IMR-90 (cell line): Measurements from ENCODE around the gene SAMM50. TPM values are rescaled to one million over a fixed set of nuclear protein-coding genes. Genes with fewer than 3 reads are reported as not detected.

Experiments
- ATAC-seq: fragments of 200-7000 bp; cut with Tn5 transposase; 2 replicates; pipeline ENCODE4 v1.9.1; 2020; ENCODE audit warnings: low read depth, mild to moderate bottlenecking, moderate library complexity
- BruUV-seq: library from RNA; stranded (reverse); fragments of 400-500 nt; replicated peaks from 2 replicates; lab custom pipeline; 2021; lab: Mats Ljungman, UMichigan
- CTCF ChIA-PET: fragments of 300-600 bp; formaldehyde crosslinking; extraction: SDS; loops from one replicate; lab custom pipeline; 2021; ENCODE audit warnings: antibody characterized with exemption; lab: Yijun Ruan, JAX
- POLR2A ChIA-PET: fragments of 300-600 bp; sonication (Branson Sonifier 250); formaldehyde crosslinking; loops from one replicate; lab custom pipeline; 2022; ENCODE audit warnings: antibody characterized with exemption; ENCODE audit not compliant: unreplicated experiment; lab: Charles Lee
- DNase-seq: peaks from one replicate; pipeline ENCODE4 v3.0.0; 2013
- H2AFZ ChIP-seq: replicated peaks from 2 replicates; pipeline ENCODE3; 2013; ENCODE audit warnings: low read length, mild to moderate bottlenecking; ENCODE audit not compliant: poor library complexity
- H2AK5ac ChIP-seq: 2 replicates; pipeline ENCODE4 v1.6.1; 2013; ENCODE audit warnings: low read depth, low read length, inconsistent platforms
- H2AK9ac ChIP-seq: replicated peaks from 2 replicates; pipeline ENCODE3; 2013; ENCODE audit warnings: mild to moderate bottlenecking, low read depth, low read length, moderate library complexity; ENCODE audit not compliant: poor library complexity
- H2BK120ac ChIP-seq: 2 replicates; pipeline ENCODE4 v1.6.1; 2013; ENCODE audit warnings: low read depth, low read length, inconsistent platforms
- H2BK15ac ChIP-seq: 3 replicates; pipeline ENCODE4 v1.6.1; 2013; ENCODE audit warnings: low read depth, low read length, inconsistent platforms
- H2BK20ac ChIP-seq: 2 replicates; pipeline ENCODE4 v1.6.1; 2013; ENCODE audit warnings: low read depth, mild to moderate bottlenecking, inconsistent platforms, low read length, moderate library complexity
- H2BK5ac ChIP-seq: 2 replicates; pipeline ENCODE4 v1.6.1; 2013; ENCODE audit warnings: mild to moderate bottlenecking, low read depth, low read length, inconsistent platforms; ENCODE audit not compliant: poor library complexity, severe bottlenecking
- H3K14ac ChIP-seq: replicated peaks from 2 replicates; pipeline ENCODE4 v1.6.1; 2013; ENCODE audit warnings: low read depth, low read length, inconsistent platforms
- H3K18ac ChIP-seq: 2 replicates; pipeline ENCODE4 v1.6.1; 2013; ENCODE audit warnings: low read depth, low read length, control low read depth
- H3K23ac ChIP-seq: 2 replicates; pipeline ENCODE4 v1.6.1; 2013; ENCODE audit warnings: low read depth, low read length, inconsistent platforms
- H3K27ac ChIP-seq: 2 replicates; pipeline ENCODE4 v1.5.1; 2013; ENCODE audit warnings: mild to moderate bottlenecking, control low read depth, low read length; ENCODE audit not compliant: insufficient read depth
- H3K27me3 ChIP-seq: 2 replicates; pipeline ENCODE4 v1.6.1; 2013; ENCODE audit warnings: low read length; ENCODE audit not compliant: control insufficient read depth, insufficient read depth
- H3K36me3 ChIP-seq: 2 replicates; pipeline ENCODE4 v1.6.1; 2013; ENCODE audit warnings: low read length, mixed read lengths; ENCODE audit not compliant: control insufficient read depth, insufficient read depth
- H3K4ac ChIP-seq: 2 replicates; pipeline ENCODE4 v1.6.1; 2013; ENCODE audit warnings: low read depth, low read length, inconsistent platforms
- H3K4me1 ChIP-seq: 2 replicates; pipeline ENCODE4 v1.6.1; 2013; ENCODE audit warnings: low read length, mixed read lengths; ENCODE audit not compliant: control insufficient read depth, insufficient read depth
- H3K4me2 ChIP-seq: 2 replicates; pipeline ENCODE4 v1.6.1; 2013; ENCODE audit warnings: low read depth, mild to moderate bottlenecking, control low read depth, low read length, moderate library complexity
- H3K4me3 ChIP-seq: 2 replicates; pipeline ENCODE4 v1.5.1; 2013; ENCODE audit warnings: low read depth, mild to moderate bottlenecking, control low read depth, low read length, moderate library complexity; ENCODE audit not compliant: insufficient read depth
- H3K56ac ChIP-seq: 2 replicates; pipeline ENCODE4 v1.6.1; 2013; ENCODE audit warnings: low read length, inconsistent platforms; ENCODE audit not compliant: insufficient read depth; ENCODE audit errors: extremely low read depth
- H3K79me1 ChIP-seq, 2 experiments: 2 replicates each; pipeline ENCODE4 v1.6.1; 2013; ENCODE audit warnings: low read length in 2 of 2, inconsistent platforms in 1 of 2, low read depth in 1 of 2
- H3K9ac ChIP-seq: 2 replicates; pipeline ENCODE4 v1.6.1; 2013; ENCODE audit warnings: low read depth, low read length, control low read depth
- H3K9me1 ChIP-seq: 2 replicates; pipeline ENCODE4 v1.6.1; 2013; ENCODE audit warnings: low read length, inconsistent platforms; ENCODE audit not compliant: insufficient read depth
- H3K9me3 ChIP-seq: 2 replicates; pipeline ENCODE4 v1.6.1; 2013; ENCODE audit warnings: low read length; ENCODE audit not compliant: control insufficient read depth, insufficient read depth
- H4K20me1 ChIP-seq: 2 replicates; pipeline ENCODE4 v1.6.1; 2013; ENCODE audit warnings: low read length, inconsistent platforms; ENCODE audit not compliant: insufficient read depth
- H4K5ac ChIP-seq: 2 replicates; pipeline ENCODE4 v1.6.1; 2013; ENCODE audit warnings: mild to moderate bottlenecking, low read depth, low read length, control low read depth
- H4K8ac ChIP-seq, 2 experiments: 2 replicates each; pipeline ENCODE4 v1.6.1; 2013; ENCODE audit warnings: low read depth in 2 of 2, low read length in 2 of 2, control low read depth in 1 of 2, inconsistent platforms in 1 of 2
- H4K91ac ChIP-seq: 2 replicates; pipeline ENCODE4 v1.6.1; 2013; ENCODE audit warnings: low read depth, low read length, inconsistent platforms; ENCODE audit not compliant: insufficient read depth
- BHLHE40 ChIP-seq: fragments of 150-350 bp; IDR thresholded peaks from 2 replicates; pipeline ENCODE4 v1.6.1; 2016; ENCODE audit warnings: mild to moderate bottlenecking, low read depth, low read length
- CEBPB ChIP-seq: IDR thresholded peaks from 2 replicates; pipeline ENCODE4 v1.6.1; 2012; ENCODE audit warnings: low read depth, low read length, improper control_type of control experiment
- CHD1 ChIP-seq: IDR thresholded peaks from 2 replicates; pipeline ENCODE4 v1.6.1; 2012; ENCODE audit warnings: low read depth, low read length, improper control_type of control experiment
- CTCF ChIP-seq: conservative IDR thresholded peaks from 2 replicates; pipeline ENCODE4 v1.5.1; 2012; ENCODE audit warnings: mild to moderate bottlenecking, low read depth, low read length, improper control_type of control experiment
- ELK1 ChIP-seq: fragments of 150-350 bp; IDR thresholded peaks from 2 replicates; pipeline ENCODE4 v1.6.1; 2016; ENCODE audit warnings: low read depth, mild to moderate bottlenecking, low read length, moderate library complexity, borderline replicate concordance
- FOS ChIP-seq: fragments of 150-350 bp; IDR thresholded peaks from 2 replicates; pipeline ENCODE4 v1.6.1; 2016; ENCODE audit warnings: low read depth, low read length
- MAFK ChIP-seq: IDR thresholded peaks from 2 replicates; pipeline ENCODE4 v1.6.1; 2012; ENCODE audit warnings: low read depth, low read length, improper control_type of control experiment
- MAZ ChIP-seq: IDR thresholded peaks from 2 replicates; pipeline ENCODE4 v1.6.1; 2012; ENCODE audit warnings: low read depth, mild to moderate bottlenecking, low read length, improper control_type of control experiment, moderate library complexity, borderline replicate concordance
- MXI1 ChIP-seq: IDR thresholded peaks from 2 replicates; pipeline ENCODE4 v1.6.1; 2012; ENCODE audit warnings: low read depth, mild to moderate bottlenecking, low read length, moderate library complexity, borderline replicate concordance
- NFE2L2 ChIP-seq: fragments of 150-350 bp; IDR thresholded peaks from 2 replicates; pipeline ENCODE4 v1.6.1; 2016; ENCODE audit warnings: low read depth, mild to moderate bottlenecking, low read length
- POLR2A ChIP-seq: IDR thresholded peaks from 2 replicates; pipeline ENCODE4 v1.6.1; 2012; ENCODE audit warnings: mild to moderate bottlenecking, low read depth, low read length
- RAD21 ChIP-seq: IDR thresholded peaks from 2 replicates; pipeline ENCODE4 v1.6.1; 2012; ENCODE audit warnings: low read length, improper control_type of control experiment
- RCOR1 ChIP-seq: IDR thresholded peaks from 2 replicates; pipeline ENCODE4 v1.6.1; 2012; ENCODE audit warnings: mild to moderate bottlenecking, low read length, improper control_type of control experiment; ENCODE audit not compliant: insufficient replicate concordance
- RFX5 ChIP-seq: IDR thresholded peaks from 2 replicates; pipeline ENCODE4 v1.8.0; 2012; ENCODE audit warnings: low read depth, mild to moderate bottlenecking, low read length, moderate library complexity
- SMC3 ChIP-seq: fragments of 150-350 bp; IDR thresholded peaks from 2 replicates; pipeline ENCODE4 v1.6.1; 2016; ENCODE audit warnings: low read depth, mild to moderate bottlenecking, antibody characterized with exemption, low read length, moderate library complexity
- USF2 ChIP-seq: fragments of 150-350 bp; IDR thresholded peaks from 2 replicates; pipeline ENCODE4 v1.6.1; 2017; ENCODE audit warnings: mild to moderate bottlenecking, antibody characterized with exemption, low read length, low read depth
- WGBS, 2 experiments: methylation state at CpG; one replicate each; pipeline versions ENCODE4 v1.1.5 to v1.1.7; 2013; ENCODE audit warnings: missing lambda C conversion rate in 2 of 2; ENCODE audit not compliant: insufficient read length in 1 of 2; ENCODE audit errors: extremely low coverage in 2 of 2; 5-methylcytosine and 5-hydroxymethylcytosine counted together
- dilution Hi-C: fragments of 300-500 bp; cut with HindIII; formaldehyde crosslinking; loops from one replicate; pipeline ENCODE4 v1.14.3; 2018; ENCODE audit warnings: low sequenced_read_pairs; ENCODE audit not compliant: unreplicated experiment
- in situ Hi-C: fragments of 300-500 bp; cut with MboI; formaldehyde crosslinking; loops from 3 replicates; pipeline ENCODE4 v1.14.3; 2019; ENCODE audit warnings: low sequenced_read_pairs, inconsistent platforms, mixed read lengths
- intact Hi-C: fragments of 100-400 bp; cut with micrococcal nuclease; formaldehyde crosslinking; loops from 2 replicates; pipeline ENCODE4 v1.10.0; 2022
- polyA plus RNA-seq, 3 experiments: library from polyadenylated mRNA; depleted of rRNA; stranded (reverse); fragments of >200 nt; gene quantifications; 2 replicates each; pipeline ENCODE4 v1.2.3, GENCODE V29; 2012; ENCODE audit warnings: low replicate concordance in 1 of 3
- total RNA-seq: library from RNA; depleted of rRNA; stranded (reverse); fragments of >200 nt; gene quantifications from 2 replicates; pipeline ENCODE4 v1.2.3, GENCODE V29; 2012

SAMM50 gene
- total and polyA plus RNA-seq, 2 of the 4 experiments (the other 2 are of a cell fraction): 40.6 to 43.7 TPM

GRCh38 chr22:44019416-44019815, 64.2 kb downstream of the SAMM50 start:
- peaks cover 25% of the 10 kb centered on the region for H3K9me1 ChIP-seq
- H4K5ac ChIP-seq: no peak overlapping the region
- H3K23ac ChIP-seq: no peak overlapping the region
- H3K4me1 ChIP-seq: peaks cover 17% of the 10 kb centered on the region
- H2AFZ ChIP-seq: no peak overlapping the region
- H4K91ac ChIP-seq: no peak overlapping the region
- no peaks in the 10 kb centered on the region for H3K27me3 ChIP-seq
- no peak overlapping the region for H3K56ac ChIP-seq
- 96% methylated on average over 5 of the region's 10 CpGs; no CpG with 5 or more reads in 1 of the 2 experiments for WGBS, 2 experiments
- dilution Hi-C loops (no loop called here), intact Hi-C loops (no loop called here), in situ Hi-C loops (no loop called here)
- no peak overlapping the region for H2AK9ac ChIP-seq
- no peak for ATAC-seq
- H3K36me3 ChIP-seq: no peaks in the 10 kb centered on the region
- H3K4ac ChIP-seq: no peak overlapping the region
- no peak overlapping the region for H3K4me3 ChIP-seq
- H3K27ac ChIP-seq: no peak overlapping the region
- POLR2A ChIA-PET: no interaction called here
- no peak overlapping the region for H4K8ac ChIP-seq
- no peak overlapping the region for H2BK5ac ChIP-seq
- no peak overlapping the region for H3K9ac ChIP-seq
- H3K4me2 ChIP-seq: no peak overlapping the region
- no peaks in the 10 kb centered on the region for H3K9me3 ChIP-seq
- H2BK15ac ChIP-seq: no peak overlapping the region
- H2AK5ac ChIP-seq: no peak overlapping the region
- BruUV-seq: no TSS peak
- H3K14ac ChIP-seq: no peak overlapping the region
- CTCF ChIA-PET: no interaction called here
- no peak overlapping the region for H3K18ac ChIP-seq
- no peak for TF ChIP-seq ELK1
- no peak for TF ChIP-seq POLR2A
- no peak for TF ChIP-seq MAFK
- TF ChIP-seq RCOR1: no peak
- no peak for TF ChIP-seq CEBPB
- TF ChIP-seq CTCF: no peak
- TF ChIP-seq BHLHE40: no peak
- TF ChIP-seq MAZ: no peak
- no peak for TF ChIP-seq CHD1
- no peak for TF ChIP-seq SMC3
- no peak for TF ChIP-seq RFX5
- no peak for TF ChIP-seq USF2
- TF ChIP-seq NFE2L2: no peak
- no peak for TF ChIP-seq MXI1
- no peak for TF ChIP-seq FOS
- no peak for TF ChIP-seq RAD21
- 0 out of 2 replicates have a peak, but pooled peaks cover 4% of the 10 kb centered on the region for H4K20me1 ChIP-seq
- no peak overlapping the region for H2BK120ac ChIP-seq
- H2BK20ac ChIP-seq: no peak overlapping the region
- no peak for DNase-seq
- H3K79me1 ChIP-seq: peaks cover 8 to 41% of the 10 kb centered on the region in 2 experiments
